Central memory CD8-positive, alpha-beta T cell (primary cell): ENCODE data around the gene SKA3.
"Not testable (repeated sequence)": the region's sequence is repeated elsewhere in the genome, so short reads cannot be mapped to it uniquely, and the experiment has no call there.

Source experiments
- ATAC-seq: fragments of 150-1000 bp; cut with Tn5 transposase; replicated peaks from 2 replicates; pipeline ENCODE4 v1.10.0; 2022; ENCODE audit warnings: mild to moderate bottlenecking, moderate FRiP score, moderate number of reproducible peaks; ENCODE audit not compliant: poor library complexity, severe bottlenecking; ENCODE audit errors: extremely low read depth
- DNase-seq, 2 donors: peaks; one replicate each; pipeline ENCODE4 v3.0.0; 2021; ENCODE audit warnings: low spot score in 2 of 2
- H3K27ac Mint-ChIP-seq: one replicate; pipeline ENCODE4 v1.8.0; 2022; ENCODE audit warnings: low read depth, mild to moderate bottlenecking, moderate library complexity, mixed read lengths
- H3K27me3 Mint-ChIP-seq: one replicate; pipeline ENCODE4 v1.8.0; 2022; ENCODE audit warnings: mixed read lengths
- H3K36me3 Mint-ChIP-seq: one replicate; pipeline ENCODE4 v1.8.0; 2022; ENCODE audit warnings: mild to moderate bottlenecking, moderate library complexity, mixed read lengths; ENCODE audit not compliant: insufficient read depth
- H3K4me1 Mint-ChIP-seq: one replicate; pipeline ENCODE4 v1.8.0; 2022; ENCODE audit warnings: mixed read lengths
- H3K4me3 Mint-ChIP-seq: one replicate; pipeline ENCODE4 v1.8.0; 2022; ENCODE audit warnings: mild to moderate bottlenecking, moderate library complexity, mixed read lengths
- H3K9me3 Mint-ChIP-seq: one replicate; pipeline ENCODE4 v1.8.0; 2022; ENCODE audit warnings: mixed read lengths

The SKA3 gene

GRCh38 chr13:21201456-21202190 is 25.3 kb upstream of the SKA3 start:
- ATAC-seq, H3K36me3 Mint-ChIP-seq, DNase-seq, H3K27ac Mint-ChIP-seq, H3K9me3 Mint-ChIP-seq, H3K4me3 Mint-ChIP-seq, H3K4me1 Mint-ChIP-seq: not testable (repeated sequence)
- H3K27me3 Mint-ChIP-seq = peaks cover 31% of the 10 kb centered on the region

- not testable (repeated sequence) for H3K36me3 Mint-ChIP-seq, ATAC-seq, H3K27ac Mint-ChIP-seq, DNase-seq, H3K9me3 Mint-ChIP-seq, H3K4me1 Mint-ChIP-seq, H3K4me3 Mint-ChIP-seq
- peaks cover 39% of the 10 kb centered on the region for H3K27me3 Mint-ChIP-seq
Observed at GRCh38 chr13:21198391-21198790, 22.0 kb upstream of the SKA3 start.

- not testable (repeated sequence) for H3K9me3 Mint-ChIP-seq
Observed at GRCh38 chr13:21197606-21198225, 21.4 kb upstream of the SKA3 start.

GRCh38 chr13:21194756-21195155 is 18.4 kb upstream of the SKA3 start:
- H3K36me3 Mint-ChIP-seq, H3K4me3 Mint-ChIP-seq, H3K4me1 Mint-ChIP-seq, H3K27ac Mint-ChIP-seq, H3K9me3 Mint-ChIP-seq, DNase-seq, ATAC-seq: not testable (repeated sequence)
- H3K27me3 Mint-ChIP-seq = peaks cover 27% of the 10 kb centered on the region

More at GRCh38 chr13:21197606-21198225, 21.4 kb upstream of the SKA3 start:
- not testable (repeated sequence) for H3K27ac Mint-ChIP-seq, H3K4me3 Mint-ChIP-seq, ATAC-seq, DNase-seq, H3K4me1 Mint-ChIP-seq, H3K36me3 Mint-ChIP-seq
- peaks cover 39% of the 10 kb centered on the region for H3K27me3 Mint-ChIP-seq

- H3K36me3 Mint-ChIP-seq, H3K4me1 Mint-ChIP-seq, DNase-seq, H3K4me3 Mint-ChIP-seq, ATAC-seq, H3K9me3 Mint-ChIP-seq, H3K27ac Mint-ChIP-seq, H3K27me3 Mint-ChIP-seq: not testable (repeated sequence)
Observed at GRCh38 chr13:21186410-21186809, 10.1 kb upstream of the SKA3 start.

GRCh38 chr13:21181671-21182070 is 5.3 kb upstream of the SKA3 start:
- peaks cover 12% of the 10 kb centered on the region for H3K4me1 Mint-ChIP-seq
- no peak for DNase-seq
- ATAC-seq = no peak
- H3K27me3 Mint-ChIP-seq = no peaks in the 10 kb centered on the region
- H3K27ac Mint-ChIP-seq = no peak overlapping the region
- no peaks in the 10 kb centered on the region for H3K9me3 Mint-ChIP-seq
- peaks cover 10% of the 10 kb centered on the region for H3K36me3 Mint-ChIP-seq
- H3K4me3 Mint-ChIP-seq = no peak overlapping the region

- Mint-ChIP-seq H3K36me3 (peaks cover 15% of the 10 kb centered on the region), H3K9me3 (no peaks in the 10 kb centered on the region), H3K27ac (peak overlapping the region; percentile 97), H3K27me3 (no peaks in the 10 kb centered on the region), H3K4me1 (peaks cover 17% of the 10 kb centered on the region), H3K4me3 (peak overlapping the region; percentile 99)
- DNase-seq (no peak), ATAC-seq (peak; percentile 41)
Observed at GRCh38 chr13:21176982-21177284, 581 bp upstream of the SKA3 start.

- DNase-seq = no peak
- H3K4me3 Mint-ChIP-seq = peak overlapping the region; percentile 99
- ATAC-seq = no peak
- H3K4me1 Mint-ChIP-seq = peaks cover 17% of the 10 kb centered on the region
- H3K36me3 Mint-ChIP-seq = peaks cover 15% of the 10 kb centered on the region
- H3K27me3 Mint-ChIP-seq = no peaks in the 10 kb centered on the region
- no peaks in the 10 kb centered on the region for H3K9me3 Mint-ChIP-seq
- H3K27ac Mint-ChIP-seq = peak overlapping the region; percentile 97
Observed at GRCh38 chr13:21175656-21176214, 617 bp downstream of the SKA3 start.

- Mint-ChIP-seq H3K4me1 (peaks cover 17% of the 10 kb centered on the region), H3K36me3 (peaks cover 17% of the 10 kb centered on the region)
- not testable (repeated sequence) for H3K4me3 Mint-ChIP-seq, DNase-seq, H3K27me3 Mint-ChIP-seq, ATAC-seq, H3K9me3 Mint-ChIP-seq, H3K27ac Mint-ChIP-seq
Observed at GRCh38 chr13:21173767-21174166, 2.6 kb downstream of the SKA3 start.

- H3K27ac Mint-ChIP-seq = no peak overlapping the region
- DNase-seq (no peak), ATAC-seq (no peak)
- peaks cover 3% of the 10 kb centered on the region for H3K4me1 Mint-ChIP-seq
- no peaks in the 10 kb centered on the region for H3K27me3 Mint-ChIP-seq
- no peak overlapping the region for H3K4me3 Mint-ChIP-seq
- H3K9me3 Mint-ChIP-seq = no peaks in the 10 kb centered on the region
- H3K36me3 Mint-ChIP-seq = peaks cover 5% of the 10 kb centered on the region
Observed at GRCh38 chr13:21171420-21171819, 4.9 kb downstream of the SKA3 start.

GRCh38 chr13:21165606-21166005 is 10.7 kb downstream of the SKA3 start:
- not testable (repeated sequence) for H3K36me3 Mint-ChIP-seq, ATAC-seq, H3K4me3 Mint-ChIP-seq, H3K4me1 Mint-ChIP-seq, H3K27ac Mint-ChIP-seq, H3K27me3 Mint-ChIP-seq, DNase-seq, H3K9me3 Mint-ChIP-seq

GRCh38 chr13:21164631-21165030 is 11.7 kb downstream of the SKA3 start:
- Mint-ChIP-seq H3K4me3 (no peak overlapping the region), H3K27ac (no peak overlapping the region), H3K9me3 (no peaks in the 10 kb centered on the region), H3K4me1 (no peaks in the 10 kb centered on the region), H3K27me3 (no peaks in the 10 kb centered on the region), H3K36me3 (peaks cover 2% of the 10 kb centered on the region)
- ATAC-seq (no peak), DNase-seq (no peak)

GRCh38 chr13:21152251-21152899 is 24.0 kb downstream of the SKA3 start:
- no peaks in the 10 kb centered on the region for H3K9me3 Mint-ChIP-seq
- peaks cover 7% of the 10 kb centered on the region for H3K36me3 Mint-ChIP-seq
- no peak overlapping the region for H3K4me3 Mint-ChIP-seq
- ATAC-seq = no peak
- no peak overlapping the region for H3K27ac Mint-ChIP-seq
- no peaks in the 10 kb centered on the region for H3K27me3 Mint-ChIP-seq
- no peaks in the 10 kb centered on the region for H3K4me1 Mint-ChIP-seq
- no peak for DNase-seq
